Neural cell (in vitro differentiated cells): ENCODE results near the gene TEX13A. TPM values are rescaled to one million over a fixed set of nuclear protein-coding genes. Genes with fewer than 3 reads are reported as not detected.

Source experiments
- H2AFZ ChIP-seq: fragments of 200-600, 300-800 bp; sonication (generic), shearing (Covaris generic); 2 replicates; pipeline ENCODE4 v1.6.0; 2014; ENCODE audit warnings: low read depth, mild to moderate bottlenecking, antibody characterized with exemption, low read length, moderate library complexity
- H3F3A ChIP-seq: fragments of 200-600 bp; shearing (Covaris generic); 2 replicates; pipeline ENCODE4 v1.6.1; 2016; ENCODE audit warnings: mild to moderate bottlenecking, moderate library complexity, mixed read lengths, antibody characterized with exemption, low read length; ENCODE audit not compliant: insufficient read depth, poor library complexity, severe bottlenecking
- H3K27ac ChIP-seq: fragments of 200-600, 300-800 bp; sonication (generic), shearing (Covaris generic); 2 replicates; pipeline ENCODE4 v1.5.1; 2014; ENCODE audit warnings: mild to moderate bottlenecking, low read length, moderate library complexity
- H3K27me3 ChIP-seq: fragments of 300-800, 200-600 bp; sonication (generic), shearing (Covaris generic); 2 replicates; pipeline ENCODE4 v1.6.0; 2014; ENCODE audit warnings: mild to moderate bottlenecking, low read depth, low read length, moderate library complexity; ENCODE audit not compliant: insufficient read depth
- H3K36me3 ChIP-seq: fragments of 300-800, 200-600 bp; sonication (generic), shearing (Covaris generic); 2 replicates; pipeline ENCODE4 v1.5.1; 2014; ENCODE audit warnings: mild to moderate bottlenecking, antibody characterized with exemption, low read length, moderate library complexity; ENCODE audit not compliant: insufficient read depth
- H3K4me2 ChIP-seq: fragments of 300-800, 200-600 bp; sonication (generic), shearing (Covaris generic); 2 replicates; pipeline ENCODE4 v1.6.0; 2014; ENCODE audit warnings: mild to moderate bottlenecking, low read length
- H3K4me3 ChIP-seq: fragments of 300-800, 200-600 bp; sonication (generic), shearing (Covaris generic); 2 replicates; pipeline ENCODE4 v1.5.1; 2014; ENCODE audit warnings: mild to moderate bottlenecking, low read length, moderate library complexity
- H3K79me2 ChIP-seq: fragments of 200-600 bp; shearing (Covaris generic); replicated peaks from 2 replicates; pipeline ENCODE4 v1.6.0; 2014; ENCODE audit warnings: mild to moderate bottlenecking, low read length, moderate library complexity; ENCODE audit not compliant: insufficient read depth
- H3K9ac ChIP-seq: fragments of 300-800, 200-600 bp; sonication (generic), shearing (Covaris generic); 2 replicates; pipeline ENCODE4 v1.6.1; 2016; ENCODE audit warnings: mild to moderate bottlenecking, low read length, mixed read lengths
- H3K9me2 ChIP-seq: fragments of 200-600 bp; shearing (Covaris generic); 2 replicates; pipeline ENCODE4 v1.6.1; 2016; ENCODE audit warnings: mild to moderate bottlenecking, low read length, mixed read lengths; ENCODE audit not compliant: insufficient read depth
- H3K9me3 ChIP-seq: fragments of 200-600, 300-800 bp; sonication (generic), shearing (Covaris generic); 2 replicates; pipeline ENCODE4 v1.6.1; 2016; ENCODE audit warnings: mild to moderate bottlenecking, mixed run types, low read length, moderate library complexity, mixed read lengths
- H4K20me1 ChIP-seq: fragments of 200-600 bp; shearing (Covaris generic); 2 replicates; pipeline ENCODE4 v1.6.1; 2016; ENCODE audit warnings: mild to moderate bottlenecking, mixed run types; ENCODE audit not compliant: insufficient read depth
- EP300 ChIP-seq: fragments of 450-650 bp; conservative IDR thresholded peaks from 2 replicates; pipeline ENCODE4 v1.6.1; 2014; ENCODE audit warnings: antibody characterized with exemption, mild to moderate bottlenecking, moderate library complexity; ENCODE audit not compliant: poor library complexity, severe bottlenecking
- EZH2 ChIP-seq: fragments of 200-600, 300-800 bp; shearing (Covaris generic), sonication (generic); IDR thresholded peaks from 2 replicates; pipeline ENCODE4 v1.6.1; 2014; ENCODE audit warnings: antibody characterized with exemption, low read length, borderline replicate concordance, mild to moderate bottlenecking; ENCODE audit not compliant: insufficient read depth, poor library complexity, severe bottlenecking
- MXI1 ChIP-seq: fragments of 450-650 bp; conservative IDR thresholded peaks from 2 replicates; pipeline ENCODE4 v1.6.1; 2014; ENCODE audit warnings: antibody characterized with exemption, mild to moderate bottlenecking; ENCODE audit not compliant: poor library complexity, severe bottlenecking
- POLR2AphosphoS5 ChIP-seq: IDR thresholded peaks from 2 replicates; pipeline ENCODE4 v1.6.1; 2012
- RAD21 ChIP-seq: fragments of 450-650 bp; conservative IDR thresholded peaks from 2 replicates; pipeline ENCODE4 v1.6.1; 2014; ENCODE audit warnings: antibody characterized with exemption, mild to moderate bottlenecking, moderate library complexity
- REST ChIP-seq: IDR thresholded peaks from 2 replicates; pipeline ENCODE4 v1.6.1; 2012; ENCODE audit warnings: borderline replicate concordance
- SMC3 ChIP-seq: fragments of 450-650 bp; conservative IDR thresholded peaks from 2 replicates; pipeline ENCODE4 v1.6.1; 2014; ENCODE audit warnings: antibody characterized with exemption, mild to moderate bottlenecking, moderate library complexity; ENCODE audit not compliant: poor library complexity
- TAF1 ChIP-seq: IDR thresholded peaks from 2 replicates; pipeline ENCODE4 v1.6.1; 2012; ENCODE audit warnings: low read depth
- polyA plus RNA-seq: library from polyadenylated mRNA; depleted of rRNA; stranded (reverse); fragments of >200 nt; gene quantifications from 2 replicates; pipeline ENCODE4 v1.2.3, GENCODE V29; 2014
- TF ChIP-seq, protein P1 (sequence below): fragments of 450-650 bp; IDR thresholded peaks from 2 replicates; pipeline ENCODE4 v1.5.1; 2014; ENCODE audit warnings: antibody characterized with exemption, mild to moderate bottlenecking, moderate library complexity; ENCODE audit not compliant: poor library complexity, severe bottlenecking

TEX13A gene
- polyA plus RNA-seq, 1 donor from 2014 or later = not detected

GRCh38 chrX:105229146-105229545 lies 8.7 kb upstream of the TEX13A start:
- H3F3A ChIP-seq = no peaks in the 10 kb centered on the region
- no peak overlapping the region for H3K4me3 ChIP-seq
- no peaks in the 10 kb centered on the region for H3K79me2 ChIP-seq
- H3K9ac ChIP-seq = no peak overlapping the region
- H3K27me3 ChIP-seq = no peaks in the 10 kb centered on the region
- H3K36me3 ChIP-seq = no peaks in the 10 kb centered on the region
- H3K4me2 ChIP-seq = no peak overlapping the region
- H2AFZ ChIP-seq = no peak overlapping the region
- no peak overlapping the region for H3K27ac ChIP-seq
- H4K20me1 ChIP-seq = no peaks in the 10 kb centered on the region
- no peaks in the 10 kb centered on the region for H3K9me3 ChIP-seq
- H3K9me2 ChIP-seq = no peaks in the 10 kb centered on the region
- no peak for TF ChIP-seq POLR2AphosphoS5
- no peak for TF ChIP-seq MXI1

DNA sequence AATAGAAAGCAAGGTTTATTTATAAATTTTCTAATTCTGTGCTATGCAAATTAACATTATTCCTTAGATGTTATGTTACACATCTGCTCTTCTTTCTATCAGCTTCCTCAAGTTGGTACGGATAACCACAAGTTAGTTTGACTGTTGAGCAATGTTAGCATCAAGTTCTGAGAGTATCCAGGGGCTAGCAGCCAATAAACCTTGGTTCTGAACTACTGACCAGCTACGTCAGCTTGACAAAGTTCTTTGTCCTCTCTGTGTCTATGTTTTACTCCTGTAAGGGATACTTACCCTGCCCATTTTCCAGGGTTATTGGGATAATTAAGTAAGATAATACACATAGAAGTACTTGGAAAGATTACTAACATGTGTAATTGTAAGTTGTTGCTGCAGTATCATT lies 8.1 kb upstream of the TEX13A start:
- Histone ChIP-seq H3K4me3 (no peak overlapping the region), H3K9me2 (no peaks in the 10 kb centered on the region), H3K36me3 (no peaks in the 10 kb centered on the region), H3K27ac (no peak overlapping the region), H3K79me2 (no peaks in the 10 kb centered on the region), H2AFZ (no peak overlapping the region), H3F3A (no peaks in the 10 kb centered on the region), H3K9me3 (no peaks in the 10 kb centered on the region), H3K27me3 (no peaks in the 10 kb centered on the region), H4K20me1 (no peaks in the 10 kb centered on the region), H3K4me2 (no peak overlapping the region), H3K9ac (no peak overlapping the region)
- TF ChIP-seq EP300 (no peak), REST (no peak), EZH2 (no peak), SMC3 (no peak), POLR2AphosphoS5 (no peak), TAF1 (no peak), RAD21 (no peak), MXI1 (no peak)
- TF ChIP-seq, protein P1, sequence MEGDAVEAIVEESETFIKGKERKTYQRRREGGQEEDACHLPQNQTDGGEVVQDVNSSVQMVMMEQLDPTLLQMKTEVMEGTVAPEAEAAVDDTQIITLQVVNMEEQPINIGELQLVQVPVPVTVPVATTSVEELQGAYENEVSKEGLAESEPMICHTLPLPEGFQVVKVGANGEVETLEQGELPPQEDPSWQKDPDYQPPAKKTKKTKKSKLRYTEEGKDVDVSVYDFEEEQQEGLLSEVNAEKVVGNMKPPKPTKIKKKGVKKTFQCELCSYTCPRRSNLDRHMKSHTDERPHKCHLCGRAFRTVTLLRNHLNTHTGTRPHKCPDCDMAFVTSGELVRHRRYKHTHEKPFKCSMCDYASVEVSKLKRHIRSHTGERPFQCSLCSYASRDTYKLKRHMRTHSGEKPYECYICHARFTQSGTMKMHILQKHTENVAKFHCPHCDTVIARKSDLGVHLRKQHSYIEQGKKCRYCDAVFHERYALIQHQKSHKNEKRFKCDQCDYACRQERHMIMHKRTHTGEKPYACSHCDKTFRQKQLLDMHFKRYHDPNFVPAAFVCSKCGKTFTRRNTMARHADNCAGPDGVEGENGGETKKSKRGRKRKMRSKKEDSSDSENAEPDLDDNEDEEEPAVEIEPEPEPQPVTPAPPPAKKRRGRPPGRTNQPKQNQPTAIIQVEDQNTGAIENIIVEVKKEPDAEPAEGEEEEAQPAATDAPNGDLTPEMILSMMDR = no peak

DNA sequence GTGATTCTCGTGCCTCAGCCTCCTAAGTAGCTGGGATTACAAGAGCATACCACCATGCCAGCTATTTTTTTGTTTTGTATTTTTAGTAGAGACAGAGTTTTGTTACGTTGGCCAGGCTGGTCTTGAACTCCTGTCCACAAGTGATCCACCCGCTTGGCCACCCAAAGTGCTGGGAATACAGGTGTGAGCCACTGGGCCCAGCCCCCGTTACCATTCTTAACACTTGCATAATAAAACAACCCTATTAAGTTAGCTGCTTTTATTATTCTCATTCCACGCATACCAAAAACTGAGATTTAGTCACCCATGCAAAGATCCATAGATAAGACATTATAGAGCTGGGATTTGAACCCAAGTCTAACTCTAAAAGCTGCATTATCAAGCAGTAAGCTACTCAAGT lies 6.0 kb upstream of the TEX13A start:
- Histone ChIP-seq H3K27ac (no peak overlapping the region), H3K9me3 (no peaks in the 10 kb centered on the region), H3K36me3 (no peaks in the 10 kb centered on the region), H4K20me1 (no peaks in the 10 kb centered on the region), H3K9me2 (no peaks in the 10 kb centered on the region), H3K79me2 (no peaks in the 10 kb centered on the region), H3K4me3 (no peak overlapping the region), H3F3A (no peaks in the 10 kb centered on the region), H3K4me2 (no peak overlapping the region), H2AFZ (no peak overlapping the region), H3K9ac (no peak overlapping the region), H3K27me3 (no peaks in the 10 kb centered on the region)
- TF ChIP-seq SMC3 = no peak
- TF ChIP-seq, protein P1 = no peak
- no peak for TF ChIP-seq MXI1
- TF ChIP-seq REST = no peak
- TF ChIP-seq EP300 = no peak
- TF ChIP-seq EZH2 = no peak
- TF ChIP-seq RAD21 = no peak
- TF ChIP-seq TAF1 = no peak
- no peak for TF ChIP-seq POLR2AphosphoS5
